T follicular helper cell (primary cell): ENCODE results near the gene HOXD13.
A peak's percentile ranks its signal among the peaks of the same experiment; 100 is the strongest.

ENCODE experiments used
- DNase-seq: peaks from one replicate; pipeline ENCODE4 v3.0.0-alpha.2; 2020; ENCODE audit warnings: low read depth

HOXD13 gene

DNA sequence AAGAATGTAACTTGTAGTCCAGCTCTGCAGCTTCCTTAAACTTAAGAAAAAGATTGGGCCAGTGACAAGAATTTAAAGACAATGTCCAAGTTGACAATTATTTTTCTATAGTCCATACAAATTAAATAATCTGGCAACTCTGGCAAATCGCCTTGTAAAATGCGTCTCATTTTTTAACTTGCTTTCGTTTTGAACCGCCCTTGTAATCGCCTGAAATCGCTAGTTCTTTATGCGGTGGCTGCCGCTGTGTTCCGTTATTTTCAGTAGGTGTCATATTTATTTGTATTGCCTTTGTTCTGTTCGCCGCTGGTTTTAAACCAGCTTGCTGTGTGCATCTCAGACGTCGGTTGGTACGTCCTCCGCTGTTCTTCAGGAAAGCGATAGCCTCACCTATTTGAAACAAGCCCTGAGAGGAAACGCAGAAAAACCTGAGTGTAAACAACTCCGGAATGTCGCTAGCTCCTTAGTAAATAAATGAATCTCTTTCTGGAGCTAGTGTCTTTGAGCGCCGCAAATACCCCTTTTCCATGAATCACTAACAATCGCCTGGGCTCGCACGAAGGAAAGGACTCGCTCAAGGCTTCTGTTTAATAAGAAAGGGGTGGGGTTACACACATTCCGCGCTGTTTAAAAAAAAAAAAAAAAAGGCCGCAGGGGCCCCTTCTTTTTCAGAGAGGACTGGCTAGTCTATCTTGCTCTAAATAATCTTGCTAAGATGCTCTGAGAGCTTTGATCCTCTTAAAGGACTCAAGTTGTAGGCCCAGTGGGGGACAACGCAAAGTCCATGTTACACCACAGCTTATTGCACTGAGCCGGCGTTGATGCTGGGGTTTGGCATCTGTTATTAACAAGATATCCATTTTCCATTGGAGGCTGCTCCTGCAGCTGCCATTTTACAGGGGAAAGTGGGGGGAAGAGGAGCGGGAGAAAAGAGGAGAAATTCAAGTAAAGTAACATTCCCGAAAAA, 40.0 kb downstream of the HOXD13 start:
- no peak for DNase-seq

DNA sequence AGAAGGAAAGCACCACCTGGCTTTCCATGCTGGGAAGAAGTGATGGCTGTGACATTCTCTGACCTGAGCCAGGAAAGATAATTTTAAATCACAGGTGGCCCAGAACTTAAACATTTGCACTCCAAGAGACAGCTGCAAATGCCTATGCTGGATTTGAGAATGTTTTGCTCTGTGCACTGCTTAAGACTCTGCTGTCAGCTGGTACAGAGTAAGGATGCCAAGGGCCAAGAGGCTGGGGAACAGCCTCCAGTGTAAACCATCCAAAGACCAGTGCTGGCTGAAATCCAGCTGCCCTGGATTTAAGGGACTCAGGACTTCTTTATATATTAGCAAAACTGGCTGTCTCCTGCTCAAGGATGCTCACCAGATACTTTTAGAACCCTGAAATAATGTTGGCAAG, 40.9 kb downstream of the HOXD13 start:
- no peak for DNase-seq

- DNase-seq, result no peak
Observed at GRCh38 chr2:176134035-176134434, 41.5 kb downstream of the HOXD13 start.

GRCh38 chr2:176135035-176135440, 42.5 kb downstream of the HOXD13 start:
- DNase-seq, result no peak

DNA sequence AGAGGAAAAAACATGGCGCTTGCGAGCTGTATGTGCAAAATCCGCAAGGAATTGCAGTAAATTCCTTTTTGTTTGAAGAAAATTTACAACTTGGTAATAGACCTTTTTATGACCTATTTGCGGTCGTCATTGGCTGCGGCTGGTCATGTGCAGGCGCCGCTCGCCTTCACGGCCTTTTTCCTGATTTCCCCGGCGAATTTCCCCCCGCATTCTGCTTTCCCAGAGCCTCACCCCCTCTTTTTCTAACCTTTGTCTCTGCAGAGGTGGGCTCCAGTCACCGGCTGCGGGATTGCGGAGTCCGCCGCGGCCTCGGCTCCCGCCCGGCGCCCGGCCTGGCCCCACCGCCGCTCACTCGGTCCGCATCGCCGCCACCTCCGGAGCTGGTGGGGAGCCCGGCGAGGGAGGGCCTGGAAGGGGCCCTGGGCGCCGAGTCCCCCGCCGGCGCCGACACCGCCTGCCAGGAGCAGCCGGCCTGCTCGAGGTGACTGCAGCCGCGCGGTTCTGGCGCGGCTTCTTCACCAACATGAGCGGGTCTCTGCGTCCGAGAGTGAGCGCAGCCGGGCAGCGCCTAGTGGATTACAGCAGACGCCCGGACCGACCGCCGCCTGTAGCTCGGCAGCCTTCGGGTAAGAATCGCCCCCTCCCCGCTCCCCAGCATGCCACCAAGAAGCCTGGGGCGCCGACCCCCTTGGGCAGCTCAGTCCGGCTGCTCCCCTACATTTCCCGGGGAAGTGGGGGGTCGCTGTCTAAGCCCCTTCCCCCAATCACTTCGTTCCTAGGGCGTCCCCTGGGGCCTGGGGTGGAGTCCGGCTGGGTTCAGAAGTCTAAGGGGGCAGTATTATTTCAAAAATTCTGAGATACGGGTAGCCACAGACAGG, 44.1 kb downstream of the HOXD13 start:
- DNase-seq, result no peak

GRCh38 chr2:176137252-176137580, 44.7 kb downstream of the HOXD13 start:
- no peak for DNase-seq

- DNase-seq, result no peak
Observed at GRCh38 chr2:176137906-176138305, 45.4 kb downstream of the HOXD13 start.

- no peak for DNase-seq
Observed at GRCh38 chr2:176138526-176138922, 46.0 kb downstream of the HOXD13 start.

GRCh38 chr2:176138923-176139660, 46.6 kb downstream of the HOXD13 start:
- no peak for DNase-seq

DNA sequence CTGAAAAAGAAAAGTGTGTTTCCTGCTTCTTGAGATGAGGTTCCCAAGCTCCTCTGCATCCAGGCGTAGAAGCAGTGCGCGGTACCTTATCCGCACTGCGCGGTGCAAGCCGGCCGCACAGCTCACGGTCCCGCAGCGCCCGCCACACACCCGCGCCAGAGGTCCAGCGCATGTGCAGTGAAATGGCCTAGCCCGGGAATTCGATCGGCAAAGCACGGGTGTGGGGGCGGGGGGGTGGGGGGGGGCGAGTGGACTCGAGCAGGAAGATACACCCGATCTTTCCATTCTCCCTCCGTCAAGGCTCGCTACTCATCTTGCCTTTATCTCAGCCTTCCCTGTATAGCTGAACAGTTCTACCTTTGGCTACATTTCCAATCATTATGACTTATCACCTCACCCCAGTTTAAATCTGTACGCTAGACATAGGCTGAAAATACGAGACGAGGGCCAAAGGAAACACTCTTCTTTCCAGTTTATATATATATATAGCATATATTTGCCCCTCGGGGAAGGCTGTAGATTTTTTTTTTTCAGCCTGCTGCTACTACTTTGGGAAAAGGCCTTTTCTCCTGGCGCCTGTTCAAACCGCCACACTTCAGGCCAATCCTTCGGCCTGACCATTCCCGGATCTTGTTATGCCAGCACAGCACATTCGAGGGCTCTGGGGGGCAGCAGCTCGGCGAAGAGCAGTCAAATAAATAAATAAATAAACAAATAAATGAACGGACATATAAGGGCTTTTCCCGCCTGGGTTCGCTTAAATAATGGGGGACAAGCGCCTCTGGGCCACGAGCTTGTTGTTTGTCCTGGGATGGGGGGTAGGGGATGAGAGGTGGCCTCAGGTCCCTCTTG, 47.4 kb downstream of the HOXD13 start:
- DNase-seq, result no peak

GRCh38 chr2:176140513-176141317, 48.2 kb downstream of the HOXD13 start:
- DNase-seq, result peak; percentile 34

- DNase-seq, result no peak
Observed at GRCh38 chr2:176142281-176142680, 49.8 kb downstream of the HOXD13 start.
